Activated CD8-positive, alpha-beta T cell treated with anti-CD3 and anti-CD28 coated beads for 36 hours (primary cell): ENCODE measurements around the gene KRT77. TPM values are rescaled to one million over a fixed set of nuclear protein-coding genes. Genes with fewer than 3 reads are reported as not detected.
"Not testable (repeated sequence)": the region's sequence is repeated elsewhere in the genome, so short reads cannot be mapped to it uniquely, and the experiment has no call there.

Source experiments
- ATAC-seq: fragments of 200-7000 bp; cut with Tn5 transposase; one replicate; pipeline ENCODE4 v1.10.0; 2021; ENCODE audit warnings: mild to moderate bottlenecking, moderate library complexity
- CTCF ChIA-PET: fragments of 350-600 bp; sonication (Branson Sonifier 250); formaldehyde crosslinking; loops from one replicate; lab custom pipeline; 2021; ENCODE audit warnings: antibody characterized with exemption; lab: Charles Lee
- POLR2A ChIA-PET: fragments of 350-600 bp; sonication (Branson Sonifier 250); formaldehyde crosslinking; loops from one replicate; lab custom pipeline; 2021; ENCODE audit warnings: antibody characterized with exemption; lab: Charles Lee
- DNase-seq: peaks from one replicate; pipeline ENCODE4 v3.0.0-alpha.2; 2020
- H3K27ac Mint-ChIP-seq: one replicate; pipeline ENCODE4 v1.8.0; 2021; ENCODE audit warnings: mild to moderate bottlenecking, mixed read lengths
- H3K27me3 Mint-ChIP-seq: one replicate; pipeline ENCODE4 v1.8.0; 2021; ENCODE audit warnings: mixed read lengths
- H3K36me3 Mint-ChIP-seq: one replicate; pipeline ENCODE4 v1.8.0; 2021; ENCODE audit warnings: low read depth, mixed read lengths
- H3K4me1 Mint-ChIP-seq: one replicate; pipeline ENCODE4 v1.8.0; 2021; ENCODE audit warnings: low read depth, mixed read lengths
- H3K4me3 Mint-ChIP-seq: one replicate; pipeline ENCODE4 v1.8.0; 2021; ENCODE audit warnings: mild to moderate bottlenecking, moderate library complexity, mixed read lengths
- H3K9me3 Mint-ChIP-seq: one replicate; pipeline ENCODE4 v1.8.0; 2021; ENCODE audit warnings: mixed read lengths
- CTCF ChIP-seq: fragments of 200-600 bp; IDR thresholded peaks from one replicate; pipeline ENCODE4 v1.8.0; 2022; ENCODE audit warnings: antibody characterized with exemption, mild to moderate bottlenecking
- intact Hi-C: fragments of 100-400 bp; cut with micrococcal nuclease; formaldehyde crosslinking; loops from one replicate; pipeline ENCODE4 v1.10.0; 2022
- total RNA-seq, 2 experiments: library from RNA; stranded (reverse); gene quantifications; one replicate each; pipeline ENCODE4 v1.2.3, GENCODE V29; 2021

KRT77 gene
- total RNA-seq, 2 experiments from 2014 or later, result not detected

GRCh38 chr12:52673217-52673616 lies 30.1 kb downstream of the KRT77 start:
- TF ChIP-seq CTCF, result no peak
- H3K27ac Mint-ChIP-seq, result no peak overlapping the region
- H3K36me3 Mint-ChIP-seq, result no peaks in the 10 kb centered on the region
- H3K4me3 Mint-ChIP-seq, result no peak overlapping the region
- H3K9me3 Mint-ChIP-seq, result no peaks in the 10 kb centered on the region
- DNase-seq (no peak), ATAC-seq (no peak)
- ChIA-PET POLR2A (no interaction called here), CTCF (interaction anchor here (0.9 to 1.5 kb wide), 3 partner anchors 7 to 212 kb away, joined by 3 to 5 read pairs (median 4); partner anchors contain the start of gene KRT1)
- no peaks in the 10 kb centered on the region for H3K27me3 Mint-ChIP-seq
- intact Hi-C loops, result no loop called here
- H3K4me1 Mint-ChIP-seq, result peaks cover 3% of the 10 kb centered on the region

- CTCF ChIA-PET, result interaction anchor here (0.9 to 1.5 kb wide), 3 partner anchors 8 to 213 kb away, joined by 3 to 5 read pairs (median 4); partner anchors contain the start of gene KRT1
- no peak overlapping the region for H3K27ac Mint-ChIP-seq
Measured at GRCh38 chr12:52672321-52672933, 30.9 kb downstream of the KRT77 start.

DNA sequence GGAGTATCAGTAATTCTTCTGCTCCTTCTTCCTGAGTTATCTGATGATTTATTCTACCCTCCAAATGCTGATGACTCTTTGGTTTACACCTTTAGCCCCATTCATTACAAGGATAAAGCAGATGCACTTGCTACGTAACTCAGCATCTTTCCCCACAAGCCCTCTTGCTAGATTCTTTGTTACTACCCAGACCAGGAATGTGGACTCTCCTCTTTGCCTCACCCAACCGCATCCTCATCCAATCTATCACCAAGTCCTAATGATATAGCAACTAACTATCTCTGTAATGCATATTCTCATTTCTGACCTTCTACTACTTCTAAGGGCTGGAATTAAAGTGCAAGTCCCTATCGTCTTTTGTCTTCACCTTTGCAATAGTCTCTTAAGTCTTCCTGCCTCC lies 32.4 kb downstream of the KRT77 start:
- H3K4me1 Mint-ChIP-seq, result peaks cover 3% of the 10 kb centered on the region

More at GRCh38 chr12:52672321-52672933, 30.9 kb downstream of the KRT77 start:
- Mint-ChIP-seq H3K9me3 (no peaks in the 10 kb centered on the region), H3K36me3 (no peaks in the 10 kb centered on the region), H3K4me1 (peaks cover 3% of the 10 kb centered on the region), H3K27me3 (no peaks in the 10 kb centered on the region), H3K4me3 (no peak overlapping the region)
- DNase-seq, result no peak
- POLR2A ChIA-PET, result interaction anchor here (0.8 kb wide), 1 partner anchor 16 kb away, joined by 3 read pairs; no protein-coding TSS in a partner anchor
- intact Hi-C loops, result no loop called here
- TF ChIP-seq CTCF, result no peak
- ATAC-seq, result no peak

GRCh38 chr12:52670506-52670905 lies 32.8 kb downstream of the KRT77 start:
- ChIA-PET POLR2A (no interaction called here), CTCF (no interaction called here)
- no peaks in the 10 kb centered on the region for H3K9me3 Mint-ChIP-seq
- no peak overlapping the region for H3K4me3 Mint-ChIP-seq
- H3K27ac Mint-ChIP-seq, result no peak overlapping the region
- no peak for DNase-seq
- no peak for TF ChIP-seq CTCF
- no peaks in the 10 kb centered on the region for H3K36me3 Mint-ChIP-seq
- no peaks in the 10 kb centered on the region for H3K27me3 Mint-ChIP-seq
- H3K4me1 Mint-ChIP-seq, result peaks cover 3% of the 10 kb centered on the region
- no peak for ATAC-seq
- intact Hi-C loops, result no loop called here

More for the DNA sequence above, 32.4 kb downstream of the KRT77 start:
- H3K27ac Mint-ChIP-seq, result no peak overlapping the region
- intact Hi-C loops, result no loop called here
- POLR2A ChIA-PET, result no interaction called here
- TF ChIP-seq CTCF, result no peak
- no peaks in the 10 kb centered on the region for H3K9me3 Mint-ChIP-seq
- H3K27me3 Mint-ChIP-seq, result no peaks in the 10 kb centered on the region
- CTCF ChIA-PET, result no interaction called here
- ATAC-seq, result no peak
- no peaks in the 10 kb centered on the region for H3K36me3 Mint-ChIP-seq
- H3K4me3 Mint-ChIP-seq, result no peak overlapping the region
- no peak for DNase-seq

- H3K4me1 Mint-ChIP-seq, intact Hi-C loops, H3K4me3 Mint-ChIP-seq, ATAC-seq, DNase-seq, POLR2A ChIA-PET, H3K27me3 Mint-ChIP-seq, H3K36me3 Mint-ChIP-seq, H3K9me3 Mint-ChIP-seq, H3K27ac Mint-ChIP-seq: not testable (repeated sequence)
- CTCF ChIA-PET, result interaction anchor here (1.0 kb wide), 1 partner anchor 88 kb away, joined by 3 read pairs; no protein-coding TSS in a partner anchor
Measured at GRCh38 chr12:52669941-52670340, 33.4 kb downstream of the KRT77 start.
